NCI-H345 (cell line): ENCODE results near the gene SUSD3.

Source experiments
- DNase-seq: peaks from one replicate; lab custom pipeline; 2025; lab: John Stamatoyannopoulos, UW

Gene SUSD3

DNA sequence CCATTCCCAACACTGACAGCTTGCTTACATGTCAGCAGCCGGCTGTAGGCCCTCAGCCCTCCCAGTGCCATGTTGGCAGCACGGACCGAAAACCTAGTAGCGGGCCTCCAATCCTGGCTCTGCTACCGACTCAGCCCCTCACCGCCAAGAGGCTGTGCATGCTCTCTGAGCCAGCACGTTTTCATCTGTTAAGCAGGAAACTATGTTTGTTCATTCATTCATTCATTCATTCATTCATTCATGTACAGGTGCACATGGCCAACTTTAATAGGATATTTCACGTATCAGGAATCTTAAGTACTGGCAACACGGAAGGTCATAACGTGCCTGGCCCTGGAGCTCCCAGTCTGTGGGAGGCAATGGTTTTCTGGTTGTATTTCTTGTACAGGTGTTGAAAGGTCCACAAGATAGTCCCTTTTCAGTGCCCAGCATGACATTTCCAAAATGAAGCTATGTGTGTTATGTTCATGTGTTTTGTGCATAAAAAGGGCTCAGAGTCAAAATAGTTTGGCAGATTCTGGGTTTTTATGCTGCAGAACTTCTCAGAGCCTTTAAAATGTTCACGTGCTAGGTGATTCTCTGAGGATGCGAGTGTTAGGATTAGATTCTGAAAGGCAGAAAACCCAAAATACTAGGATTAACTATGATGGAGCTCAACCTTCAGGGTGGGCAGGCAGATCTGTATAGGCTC, 17.7 kb downstream of the SUSD3 start:
- DNase-seq, result no peak

DNA sequence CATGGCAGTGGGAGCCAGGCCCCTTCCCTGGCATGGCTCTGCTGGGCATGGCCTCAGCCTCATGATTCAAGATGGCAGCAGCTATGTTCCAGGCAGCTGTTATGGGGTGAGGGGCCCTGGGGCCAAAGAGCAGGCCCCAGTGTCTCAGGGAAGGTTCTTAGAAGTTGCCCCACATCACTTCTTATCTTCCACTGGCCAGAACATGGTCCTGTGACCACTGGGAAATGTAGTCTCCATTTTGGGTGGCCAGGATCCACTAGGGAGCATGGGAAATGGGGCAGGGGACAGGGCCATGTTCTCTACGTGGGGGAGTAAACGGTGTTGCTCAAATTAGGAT, 18.3 kb downstream of the SUSD3 start:
- no peak for DNase-seq

DNA sequence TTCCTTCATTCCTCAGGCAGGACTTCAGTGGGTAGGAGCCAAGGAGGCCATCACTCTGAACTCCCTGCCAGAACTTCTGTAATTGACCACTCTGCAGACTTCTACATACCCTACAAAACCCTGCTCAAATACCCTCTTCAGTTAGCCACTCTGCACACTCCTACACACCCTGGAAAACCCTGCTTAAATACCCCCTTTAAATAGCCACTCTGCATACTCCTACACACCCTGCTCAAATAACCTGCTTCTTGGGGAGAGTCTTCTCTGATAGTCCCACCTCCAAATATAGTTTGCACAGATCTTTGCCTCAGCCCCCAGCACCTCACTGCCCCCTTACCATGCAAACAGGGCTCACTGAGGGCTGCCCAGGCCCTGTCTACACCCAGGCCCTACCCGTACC, 18.9 kb downstream of the SUSD3 start:
- DNase-seq, result no peak

DNA sequence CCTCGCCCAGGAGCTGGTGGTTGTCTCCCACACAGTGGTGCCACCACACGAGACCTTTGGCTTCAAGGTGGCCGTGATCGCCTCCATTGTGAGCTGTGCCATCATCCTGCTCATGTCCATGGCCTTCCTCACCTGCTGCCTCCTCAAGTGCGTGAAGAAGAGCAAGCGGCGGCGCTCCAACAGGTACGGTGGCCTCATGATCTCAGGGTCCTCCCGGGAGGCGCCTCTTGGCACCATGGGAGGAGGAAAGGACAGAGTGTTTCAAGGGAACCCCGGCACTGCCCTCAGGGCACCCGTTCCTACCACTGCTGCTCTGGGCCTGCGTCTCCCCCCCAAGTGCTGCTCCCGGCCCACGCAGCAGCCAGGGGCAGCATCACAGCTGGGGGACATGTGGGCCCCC, 19.3 kb downstream of the SUSD3 start:
- DNase-seq, result no peak

DNA sequence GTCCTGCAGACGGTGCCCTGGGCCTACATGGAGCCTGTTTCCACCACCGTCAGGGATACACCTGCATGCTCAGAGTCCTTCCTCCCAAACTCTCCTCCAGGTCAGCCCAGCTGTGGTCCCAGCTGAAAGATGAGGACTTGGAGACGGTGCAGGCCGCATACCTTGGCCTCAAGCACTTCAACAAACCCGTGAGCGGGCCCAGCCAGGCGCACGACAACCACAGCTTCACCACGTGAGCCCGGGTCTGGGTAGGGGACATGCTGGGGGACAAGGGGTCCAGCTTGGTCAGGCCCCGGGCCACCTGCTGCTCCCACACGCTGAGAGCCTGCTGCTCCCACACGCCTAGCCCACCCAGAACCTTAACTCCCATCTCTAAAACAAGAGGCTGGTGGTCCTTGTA, 20.9 kb downstream of the SUSD3 start:
- DNase-seq, result no peak

DNA sequence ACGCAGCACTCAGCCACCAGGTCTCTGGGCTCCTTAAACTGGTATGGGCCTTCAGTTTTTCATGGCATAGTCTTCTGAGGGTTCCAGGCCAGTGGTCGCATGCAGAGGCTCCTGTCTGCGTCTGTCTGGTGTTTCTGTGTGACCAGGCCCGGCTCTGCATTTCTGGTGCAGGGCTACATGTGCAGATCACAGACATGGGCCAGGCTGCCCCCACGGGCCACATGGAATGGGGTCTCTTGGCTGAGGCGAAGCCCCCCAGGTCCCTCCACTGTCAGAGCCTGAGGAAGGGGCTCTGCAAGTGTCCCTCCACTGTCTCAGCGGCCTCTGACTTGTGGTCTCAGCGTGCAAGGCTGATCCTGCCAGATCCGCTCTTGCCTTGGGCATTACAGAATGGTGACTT, 21.9 kb downstream of the SUSD3 start:
- DNase-seq, result no peak

DNA sequence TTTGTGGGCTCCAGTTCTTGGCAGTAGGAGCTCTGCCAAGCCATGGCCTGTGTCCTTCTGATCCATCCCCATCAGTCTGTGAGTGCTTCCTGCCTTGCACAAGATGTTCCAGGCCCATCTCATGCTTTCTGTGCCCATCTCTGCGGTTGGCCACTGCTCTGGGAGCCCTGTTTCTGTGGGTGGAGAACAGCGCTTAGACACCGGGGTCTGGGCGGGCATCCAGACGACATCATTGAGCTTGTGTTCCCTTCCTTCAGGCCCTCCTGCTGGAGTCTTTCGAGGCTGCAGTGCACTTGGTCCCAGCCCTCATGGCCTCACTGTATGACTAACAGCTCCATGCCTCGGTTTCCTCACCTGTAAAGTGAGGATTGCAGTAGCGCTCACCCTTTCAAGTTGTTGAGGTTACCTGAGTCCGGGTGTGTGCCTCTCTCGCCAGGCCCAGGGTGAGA, 22.6 kb downstream of the SUSD3 start:
- DNase-seq, result no peak

DNA sequence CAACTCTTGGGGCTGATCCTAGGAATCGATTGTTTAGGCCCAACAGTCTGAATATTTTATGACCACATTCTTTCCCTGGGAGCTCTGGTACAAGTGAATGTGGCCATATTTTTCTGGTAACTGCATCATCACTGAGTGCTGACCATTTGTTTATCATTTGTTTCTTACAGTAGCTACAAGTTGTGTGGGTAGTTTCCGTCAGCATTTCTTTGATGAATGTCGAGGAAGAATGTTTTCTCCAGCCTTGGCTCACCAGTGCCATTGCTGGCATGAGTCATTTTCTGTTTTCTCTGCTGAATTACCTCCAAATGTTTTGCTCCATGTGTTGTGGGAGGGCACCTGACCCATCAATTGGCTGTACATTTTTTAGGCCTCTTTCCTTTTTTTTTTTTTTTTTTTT, 23.4 kb downstream of the SUSD3 start:
- no peak for DNase-seq

DNA sequence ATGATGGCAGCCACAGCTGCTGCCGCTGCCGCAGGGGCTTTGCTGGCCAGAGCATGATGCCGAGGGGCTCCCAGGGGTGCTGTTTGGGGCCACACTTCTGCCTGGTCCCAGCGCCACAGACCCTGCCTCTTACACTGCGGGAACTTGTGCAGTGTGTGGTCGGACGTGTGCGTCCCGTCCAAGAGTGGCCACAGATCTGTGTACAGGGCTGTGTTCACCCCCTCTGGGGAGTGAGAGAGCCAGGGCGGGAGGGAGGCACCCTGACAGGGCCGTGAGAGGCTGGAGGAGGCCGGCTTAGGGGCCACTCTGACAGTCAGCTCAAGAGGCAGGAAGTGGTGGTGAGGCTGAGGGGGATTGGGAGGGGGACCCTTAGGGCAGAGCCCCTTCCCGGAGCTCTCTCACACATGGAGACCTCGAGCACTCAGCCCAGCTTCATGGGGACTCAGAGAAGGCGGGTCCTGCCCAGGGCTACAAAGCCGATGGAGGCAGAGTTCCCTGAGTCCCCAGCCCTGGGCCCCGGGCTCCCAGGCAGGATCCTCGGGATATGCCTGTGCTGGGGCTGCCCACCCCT, 24.4 kb downstream of the SUSD3 start:
- no peak for DNase-seq

DNA sequence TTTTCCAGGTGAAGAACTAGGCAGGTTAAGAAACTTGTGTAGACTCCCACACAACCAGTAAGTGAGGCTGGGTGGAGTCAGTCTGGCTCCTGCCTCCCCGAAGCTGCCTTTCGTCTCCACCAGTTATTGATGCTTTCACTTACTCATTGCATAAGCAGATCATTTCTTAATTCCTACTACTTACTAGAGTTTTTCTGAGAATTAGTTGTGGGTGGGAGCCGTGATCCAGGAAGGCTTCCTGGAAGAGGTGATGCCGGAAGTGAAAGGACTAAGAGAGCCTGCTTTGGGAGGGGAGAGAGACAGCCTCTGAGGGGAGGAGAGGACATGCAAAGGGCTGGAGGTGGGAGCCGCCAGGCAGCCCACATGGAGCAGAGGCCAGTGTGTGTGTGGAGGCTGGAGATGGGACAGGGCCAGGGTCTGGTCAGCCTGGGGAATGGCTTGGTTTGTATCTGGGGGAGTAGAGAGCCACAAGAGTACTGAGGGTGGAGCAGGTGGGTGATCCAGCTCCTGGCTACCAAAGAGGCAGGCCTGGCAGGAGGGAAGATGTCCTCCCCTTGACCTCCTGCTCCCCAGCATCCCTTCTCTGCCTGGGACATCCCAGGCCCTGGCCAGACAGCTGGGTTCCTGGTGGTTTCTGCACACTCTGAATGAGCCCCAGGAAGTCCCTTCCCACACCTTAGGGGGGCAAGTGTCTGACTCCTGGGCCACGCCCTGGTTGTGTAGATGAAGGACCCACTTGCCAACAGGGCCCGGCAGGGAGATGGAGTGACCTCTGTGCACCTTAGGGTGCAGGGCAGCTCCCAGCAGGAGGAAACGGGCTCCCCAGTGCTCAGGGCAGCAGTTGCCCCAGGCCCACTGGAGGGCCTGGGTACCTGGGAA, 25.3 kb downstream of the SUSD3 start:
- DNase-seq, result no peak

DNA sequence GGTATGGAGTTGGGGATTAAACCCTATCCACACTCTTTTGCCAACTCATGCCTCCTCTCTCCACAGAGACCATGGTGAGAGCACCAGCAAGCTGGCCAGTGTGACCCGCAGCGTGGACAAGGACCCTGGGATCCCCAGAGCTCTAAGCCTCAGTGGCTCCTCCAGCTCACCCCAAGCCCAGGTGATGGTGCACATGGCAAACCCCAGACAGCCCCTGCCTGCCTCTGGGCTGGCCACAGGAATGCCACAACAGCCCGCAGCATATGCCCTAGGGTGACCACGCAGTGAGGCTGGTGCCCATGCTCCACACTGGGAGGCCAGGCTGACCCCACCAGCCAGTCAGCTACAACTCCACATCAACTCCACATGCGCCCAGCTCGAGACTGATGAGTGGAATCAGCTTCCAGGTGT, 26.0 kb downstream of the SUSD3 start:
- no peak for DNase-seq

DNA sequence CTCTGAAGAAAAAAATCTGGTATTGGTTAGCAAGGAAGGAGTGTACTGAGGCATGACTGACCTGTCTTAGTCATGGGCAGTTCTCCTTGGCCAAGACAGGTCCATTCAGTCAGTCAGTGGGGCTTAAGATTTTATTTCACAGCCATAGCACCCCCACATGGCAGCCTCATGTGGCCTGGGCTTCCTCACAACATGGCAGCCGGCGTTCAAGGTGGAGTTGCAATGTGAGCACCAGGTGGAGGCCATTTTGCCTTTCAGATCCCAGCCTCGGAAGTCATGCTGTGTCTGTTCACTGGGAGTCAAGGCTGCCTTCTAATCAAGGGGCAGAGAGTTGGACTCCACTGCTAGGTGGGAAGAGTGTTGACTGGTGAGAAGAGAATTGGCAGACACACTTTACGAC, 27.2 kb downstream of the SUSD3 start:
- DNase-seq, result no peak

DNA sequence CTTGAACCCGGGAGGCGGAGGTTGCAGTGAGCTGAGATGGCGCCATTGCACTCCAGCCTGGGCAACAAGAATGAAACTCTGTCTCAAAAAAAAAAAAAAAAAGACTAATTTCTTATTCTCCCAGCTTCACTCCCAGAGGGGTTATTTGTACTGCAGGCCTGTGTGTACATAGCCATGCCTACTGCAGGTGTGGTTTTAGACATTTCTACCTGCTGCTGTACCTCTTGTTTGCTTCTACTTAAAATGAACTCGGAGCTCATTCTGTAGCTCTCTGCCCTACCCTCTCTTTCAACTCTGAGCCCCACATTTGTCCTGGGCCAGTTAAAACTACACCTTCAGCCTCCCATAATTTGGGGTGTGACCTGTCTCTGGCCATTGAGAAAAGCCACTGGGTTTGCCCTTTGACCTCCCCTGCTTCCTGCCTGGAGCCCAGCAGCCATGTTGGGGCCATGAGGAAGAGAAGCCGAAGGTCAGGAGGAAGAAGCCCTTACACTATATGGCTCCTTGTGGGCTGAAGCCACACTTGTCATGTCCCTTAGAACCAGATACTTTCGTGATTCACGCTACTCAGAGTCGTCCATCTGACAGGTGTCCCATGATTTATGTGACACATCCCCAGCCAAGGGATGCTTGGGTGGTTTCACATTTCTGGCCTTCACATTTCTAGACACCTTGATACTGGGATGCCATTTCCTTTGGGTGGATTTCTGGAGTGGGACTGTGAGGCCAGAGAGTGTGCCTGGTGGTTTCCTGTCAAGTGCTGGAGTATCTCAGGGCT, 28.1 kb downstream of the SUSD3 start:
- DNase-seq, result no peak

DNA sequence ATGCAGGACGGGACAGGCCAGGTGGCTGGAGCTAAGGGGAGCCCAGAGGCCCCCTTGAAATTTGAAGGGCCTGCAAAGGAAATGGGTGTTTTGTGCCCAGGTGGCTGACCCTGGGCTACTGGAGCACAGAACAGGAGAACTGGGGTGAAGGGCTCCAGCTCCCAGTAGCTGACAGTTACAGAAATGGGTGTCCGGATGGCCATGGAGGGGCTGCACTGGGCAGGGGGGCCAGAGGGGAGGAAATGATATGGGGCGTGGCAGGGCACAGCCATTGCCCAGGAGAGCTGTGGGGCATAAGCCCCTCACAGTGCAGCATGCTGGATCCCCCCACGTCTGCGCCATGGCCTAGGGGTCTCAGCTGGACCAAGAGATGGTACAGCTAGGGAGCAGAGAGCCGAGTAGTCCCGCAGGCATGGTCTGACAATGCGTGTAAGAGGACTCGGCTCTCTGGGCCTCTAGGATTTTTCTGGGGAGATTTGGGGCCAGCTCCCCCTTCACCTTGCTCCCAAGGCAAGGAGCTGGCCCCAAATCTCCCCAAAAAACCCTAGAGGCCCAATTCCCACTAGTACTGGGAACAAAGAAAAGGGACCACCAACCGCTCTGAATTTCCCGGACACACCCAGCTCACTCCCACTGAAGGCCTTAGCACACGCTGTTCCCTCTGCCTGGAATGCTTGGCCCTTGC, 29.6 kb downstream of the SUSD3 start:
- no peak for DNase-seq

DNA sequence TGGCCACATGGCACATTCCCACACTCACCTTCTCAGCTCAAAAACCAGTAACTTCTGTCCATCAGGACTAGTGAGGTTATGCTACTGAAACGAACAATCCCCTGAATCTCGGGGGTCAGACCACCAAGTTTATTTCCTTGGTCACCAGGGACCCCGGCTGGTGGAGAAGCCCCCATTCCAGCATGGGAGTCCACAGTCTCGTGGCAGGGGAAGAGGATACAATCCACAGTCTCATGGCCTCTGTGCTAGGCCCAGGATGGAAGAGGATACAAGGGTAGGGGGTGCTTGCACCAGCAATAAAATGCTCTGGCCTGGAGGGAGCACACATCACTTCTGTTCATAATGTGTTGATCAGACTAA, 30.1 kb downstream of the SUSD3 start:
- DNase-seq, result no peak

DNA sequence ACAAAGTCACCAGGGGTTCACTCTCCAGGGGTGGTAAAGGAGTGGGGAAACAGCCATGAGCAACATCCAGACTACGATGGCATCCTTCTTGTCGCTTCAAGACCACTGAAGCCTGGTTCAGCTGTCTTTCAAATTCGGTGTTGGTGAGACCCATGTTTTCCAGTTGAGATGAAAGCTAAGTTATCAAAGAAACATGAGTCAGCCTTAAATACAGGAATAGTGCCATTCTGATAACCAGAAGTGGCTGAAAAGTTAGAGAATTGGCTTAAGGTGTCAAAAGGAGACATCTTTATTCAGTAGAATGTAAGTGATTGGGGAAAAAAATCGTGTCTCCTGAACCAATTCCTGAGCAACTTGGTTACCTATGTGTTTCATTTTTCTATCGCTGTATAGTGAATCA, 30.5 kb downstream of the SUSD3 start:
- no peak for DNase-seq

DNA sequence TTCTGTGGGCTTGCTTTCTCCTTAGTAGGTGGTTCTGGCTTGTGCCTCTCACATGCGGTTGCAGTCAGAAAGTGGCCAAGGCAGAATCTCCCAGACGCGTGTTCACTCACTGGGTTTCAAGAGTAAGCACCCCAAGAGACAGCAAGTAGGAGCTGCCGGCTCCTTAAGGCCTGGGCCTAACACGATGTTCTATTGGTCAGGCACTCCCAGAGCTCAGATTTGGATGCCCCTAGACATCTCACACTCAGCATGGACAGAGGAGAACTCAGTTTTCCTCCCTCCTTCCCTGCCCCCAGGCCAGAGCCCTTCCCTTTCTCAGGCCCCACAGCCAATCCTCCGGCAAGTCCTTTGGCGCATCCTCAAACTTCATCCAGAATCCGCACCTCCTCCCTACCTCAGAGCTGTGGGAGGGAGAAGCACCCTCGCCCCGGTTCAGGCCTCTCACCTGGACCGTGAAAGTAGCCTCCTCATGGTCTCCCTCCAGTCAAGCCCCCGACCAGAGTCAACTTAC, 31.0 kb downstream of the SUSD3 start:
- DNase-seq, result no peak

DNA sequence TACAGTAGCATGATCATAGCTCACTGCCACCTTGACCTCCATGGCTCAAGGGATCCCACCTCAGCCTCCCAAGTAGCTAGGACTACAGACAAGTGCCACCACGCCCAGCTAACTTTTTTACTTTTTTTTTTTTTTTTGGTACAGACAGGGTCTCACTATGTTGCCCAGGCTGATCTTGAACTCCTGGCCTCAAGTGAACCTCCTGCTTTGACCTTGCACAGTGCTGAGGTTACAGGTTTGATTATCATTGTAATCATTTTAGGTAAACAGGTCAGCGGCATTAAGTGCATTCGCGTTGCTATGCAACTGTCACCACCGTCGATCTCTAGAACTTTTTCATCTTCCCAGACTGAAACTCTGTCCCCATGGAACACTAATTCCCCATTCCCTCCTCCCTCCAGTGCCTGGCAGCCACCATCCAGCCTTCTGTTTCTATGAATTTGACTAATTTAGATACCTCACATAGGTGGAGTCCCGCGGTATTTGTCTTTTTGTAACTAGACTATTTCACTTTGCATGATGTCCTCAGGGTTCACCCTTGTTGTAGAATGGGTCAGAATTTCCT, 31.7 kb downstream of the SUSD3 start:
- no peak for DNase-seq

DNA sequence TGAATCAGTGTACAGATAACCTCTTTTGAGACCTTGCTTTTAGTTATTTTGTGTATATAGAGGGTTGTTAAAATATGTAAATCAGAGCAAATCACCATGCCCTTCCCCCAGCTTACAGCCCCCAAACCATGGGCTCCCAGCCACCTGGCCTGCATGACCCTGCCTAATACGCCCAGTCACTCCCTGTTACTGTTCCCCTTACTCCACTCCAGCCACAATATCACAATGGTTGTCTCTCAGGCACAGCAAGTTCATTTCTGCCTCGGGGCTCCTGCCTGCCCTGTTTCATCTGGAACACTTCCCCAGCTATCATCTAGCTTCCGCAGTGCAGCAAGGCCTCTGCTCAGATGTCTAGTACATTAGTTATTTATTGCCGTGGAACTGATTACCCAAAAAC, 32.6 kb downstream of the SUSD3 start:
- DNase-seq, result no peak

DNA sequence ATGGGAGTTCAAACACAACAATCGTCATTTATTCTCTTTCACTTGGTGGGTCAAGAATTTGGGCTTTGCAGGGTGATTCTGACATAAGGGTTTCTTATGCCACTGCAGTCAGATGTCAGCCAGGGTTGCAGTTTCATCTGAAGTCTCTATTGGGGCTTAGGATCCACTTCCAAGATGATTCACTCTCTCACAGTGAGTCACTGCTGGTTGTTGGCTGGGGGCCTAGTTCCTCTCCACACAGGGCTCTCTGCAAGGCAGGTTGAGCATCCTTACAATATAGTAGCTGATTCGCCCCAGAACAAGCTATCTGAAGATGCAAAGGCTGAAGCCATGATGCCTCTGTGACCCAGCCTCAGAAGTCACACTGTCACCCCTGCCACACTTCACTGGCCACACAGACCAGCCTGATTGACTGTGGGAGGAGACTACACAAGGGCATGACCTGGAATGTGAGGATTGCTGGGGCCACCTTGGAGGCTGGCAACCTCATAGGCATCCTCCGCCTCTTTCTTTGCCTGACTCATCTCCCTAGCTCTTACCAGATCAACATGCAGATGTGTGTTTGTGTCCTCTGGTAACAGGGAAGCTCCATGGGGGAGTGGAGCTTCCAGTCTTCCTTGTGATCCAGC, 33.1 kb downstream of the SUSD3 start:
- DNase-seq, result no peak
